ENCODE measurements around the gene KHNYN. TPM values are rescaled to one million over a fixed set of nuclear protein-coding genes. Genes with fewer than 3 reads are reported as not detected.
"Not testable (repeated sequence)": the region's sequence is repeated elsewhere in the genome, so short reads cannot be mapped to it uniquely, and the experiment has no call there.

KHNYN gene
- total RNA-seq (100 to 1,000 TPM; 118 to 128 TPM), total RNA-seq (247 to 543 reads per million in 2 donors)

DNA sequence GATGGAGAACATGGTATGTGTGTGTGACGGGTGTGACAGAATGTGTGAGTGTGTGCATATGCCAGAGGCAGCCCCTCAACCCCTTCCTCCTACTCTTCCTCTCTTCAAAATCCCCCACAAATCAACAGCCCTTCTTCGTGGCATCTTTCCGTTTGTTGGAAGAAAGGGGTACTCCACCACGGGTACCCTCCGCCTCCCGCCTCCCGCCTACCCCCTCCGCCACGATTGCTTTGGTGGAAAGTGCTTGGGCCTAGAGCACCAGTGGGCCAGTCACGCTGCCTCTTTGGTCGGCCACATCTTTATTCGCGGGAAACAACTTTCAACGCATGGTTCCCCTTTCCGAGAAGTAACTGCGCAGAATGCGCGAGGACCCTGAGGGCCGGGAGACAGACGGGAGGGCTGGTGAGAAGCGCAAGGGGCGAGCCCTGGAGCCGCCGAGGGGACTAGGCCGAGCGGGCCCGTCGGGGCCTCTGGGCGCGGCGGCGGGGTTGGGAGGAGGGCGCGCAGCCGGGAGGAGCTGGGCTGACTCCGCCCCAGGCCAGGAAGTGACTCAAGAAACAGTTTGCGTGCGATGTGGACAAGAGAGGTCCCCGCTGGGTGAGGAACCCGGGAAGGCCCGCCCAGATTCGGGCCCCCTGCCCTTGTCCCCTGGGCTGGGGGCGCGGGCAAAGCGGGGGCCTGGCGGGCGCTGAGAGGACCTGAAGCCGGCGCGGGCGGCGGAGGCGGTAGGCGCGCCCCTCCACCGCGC is at the start of gene KHNYN, which contains the start of gene CBLN3:
Gene KHNYN, plus strand, starts transcription at position 560 of the 748 bp plus-strand sequence. CDS start 777 bp downstream, outside the sequence.
Gene CBLN3, minus strand, starts transcription at position 274 of the 748 bp plus-strand sequence. CDS start 614 bp downstream, outside the sequence.
- Mint-ChIP-seq H3K36me3 (ENCODE audit: low read depth) (peaks cover 3% of the 10 kb centered on the region), H3K27me3 (no peaks in the 10 kb centered on the region), H3K27ac (peak within 1 kb of the TSS; percentile 96), H3K4me1 (peaks cover 41% of the 10 kb centered on the region), H3K4me3 (peak within 1 kb of the TSS; percentile 93)
- ATAC-seq: peak; percentile 86
- peak; percentile 80 to 83 (median 82) for DNase-seq
- H3K9me3 ChIP-seq (ENCODE audit: control insufficient read depth, low read length, poor library complexity, severe bottlenecking): no peaks in the 10 kb centered on the region

DNA sequence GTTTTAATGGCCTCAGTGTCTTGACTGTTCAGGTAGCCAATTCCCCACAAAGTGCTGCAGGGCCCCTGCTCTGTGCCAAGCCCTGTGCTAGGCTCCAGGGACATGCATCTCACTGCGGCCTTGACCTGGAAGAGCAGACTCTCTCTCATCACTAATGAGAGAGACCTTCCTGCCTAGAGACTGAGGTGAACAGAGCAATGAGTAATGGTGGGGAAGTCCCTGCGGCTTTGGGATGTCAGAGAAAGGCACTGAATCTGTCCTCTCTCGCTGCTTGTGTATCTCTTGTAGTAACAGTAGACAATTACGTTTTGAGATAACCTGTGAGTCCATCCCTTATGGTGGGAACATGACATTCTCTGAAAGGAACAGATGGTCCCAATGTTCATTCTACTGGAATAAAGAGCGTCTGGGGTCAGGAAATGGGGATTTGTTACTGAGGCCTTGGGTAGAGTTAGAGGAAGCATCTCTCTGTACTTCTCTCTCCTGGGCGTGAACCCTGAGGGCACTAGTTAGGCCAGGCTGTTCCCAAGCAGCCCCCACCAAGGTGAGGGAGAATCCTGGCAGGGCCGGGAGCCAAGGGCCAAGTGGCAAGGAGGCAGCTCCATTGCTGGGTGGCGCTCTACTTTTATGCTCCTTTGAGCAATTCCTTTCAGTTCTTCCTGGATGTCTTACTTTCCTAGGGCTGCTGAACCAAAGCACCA is 48.2 kb upstream of the KHNYN start:
- ATAC-seq: peak; percentile 66
- H3K4me1 Mint-ChIP-seq: peaks cover 2% of the 10 kb centered on the region
- H3K27me3 Mint-ChIP-seq: peaks cover 28% of the 10 kb centered on the region
- H3K4me3 Mint-ChIP-seq: no peak overlapping the region
- H3K36me3 Mint-ChIP-seq (ENCODE audit: low read depth): peaks cover 7% of the 10 kb centered on the region
- H3K9me3 ChIP-seq (ENCODE audit: control insufficient read depth, low read length, poor library complexity, severe bottlenecking): no peaks in the 10 kb centered on the region
- no peak overlapping the region for H3K27ac Mint-ChIP-seq
- no peak for DNase-seq

DNA sequence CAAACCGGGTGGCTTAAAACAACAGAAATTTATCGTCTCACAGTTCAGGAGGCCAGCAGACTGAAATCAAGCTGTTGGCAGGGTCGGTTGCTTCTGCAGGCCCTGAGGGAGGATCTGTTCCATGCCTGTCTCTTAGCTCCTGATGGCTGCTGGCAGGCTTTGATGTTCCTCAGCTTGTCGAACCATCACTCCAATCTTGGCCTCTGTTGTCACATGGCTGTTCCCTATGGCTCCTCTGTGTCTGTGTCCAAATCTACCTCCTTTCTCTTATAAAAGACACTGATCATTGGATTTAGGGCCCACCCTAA is 47.7 kb upstream of the KHNYN start:
- Mint-ChIP-seq H3K4me3 (no peak overlapping the region), H3K27me3 (peaks cover 33% of the 10 kb centered on the region), H3K27ac (no peak overlapping the region)

DNA sequence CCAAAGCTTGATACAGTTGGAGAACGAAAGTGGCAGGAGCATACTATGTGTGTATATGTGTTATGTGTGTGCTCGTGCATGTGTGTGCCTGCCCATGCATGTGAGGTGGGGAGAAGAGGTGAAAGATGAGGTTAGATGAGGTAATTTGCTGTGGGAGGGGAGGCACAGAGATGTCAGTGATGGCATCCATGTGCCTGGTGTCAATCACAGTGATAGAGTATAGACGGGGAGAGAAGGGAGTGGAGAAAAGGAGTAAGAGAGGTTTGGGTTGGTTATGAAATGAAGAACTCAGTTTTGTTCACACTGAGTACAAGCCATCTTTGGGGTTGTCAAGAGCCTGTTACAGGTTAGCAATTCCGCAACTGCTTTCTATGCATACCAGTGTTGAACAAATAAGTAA is 45.6 kb upstream of the KHNYN start:
- Mint-ChIP-seq H3K4me1 (peaks cover 2% of the 10 kb centered on the region), H3K36me3 (ENCODE audit: low read depth) (peaks cover 7% of the 10 kb centered on the region), H3K27me3 (peaks cover 36% of the 10 kb centered on the region), H3K27ac (no peak overlapping the region), H3K4me3 (no peak overlapping the region)
- DNase-seq (no peak), ATAC-seq (no peak)
- no peaks in the 10 kb centered on the region for H3K9me3 ChIP-seq (ENCODE audit: control insufficient read depth, low read length, poor library complexity, severe bottlenecking)

More for the DNA sequence above, 47.7 kb upstream of the KHNYN start:
- no peaks in the 10 kb centered on the region for H3K9me3 ChIP-seq (ENCODE audit: control insufficient read depth, low read length, poor library complexity, severe bottlenecking)
- Mint-ChIP-seq H3K36me3 (ENCODE audit: low read depth) (peaks cover 7% of the 10 kb centered on the region), H3K4me1 (peaks cover 2% of the 10 kb centered on the region)
- DNase-seq (no peak), ATAC-seq (no peak)

DNA sequence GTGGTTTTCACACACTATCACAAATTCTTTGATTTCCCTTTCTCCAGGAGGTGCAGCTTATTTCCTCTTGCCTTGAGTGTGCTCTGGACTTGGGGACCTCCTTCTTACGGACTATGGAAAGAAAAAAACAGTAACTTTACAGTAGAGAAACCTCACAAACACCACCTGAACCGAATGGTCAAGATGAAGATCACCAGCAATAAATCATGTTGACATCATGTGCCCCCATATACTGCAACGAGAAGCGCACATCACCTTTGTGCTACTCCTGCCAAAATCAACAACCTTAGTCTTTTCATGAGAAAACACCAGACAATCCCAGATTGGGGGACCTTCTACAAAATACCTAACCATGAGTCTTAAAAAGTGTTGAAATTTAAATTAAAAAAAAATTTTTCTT is 44.2 kb upstream of the KHNYN start:
- H3K9me3 ChIP-seq (ENCODE audit: control insufficient read depth, low read length, poor library complexity, severe bottlenecking): no peaks in the 10 kb centered on the region
- Mint-ChIP-seq H3K27me3 (peaks cover 34% of the 10 kb centered on the region), H3K4me1 (peaks cover 2% of the 10 kb centered on the region), H3K4me3 (no peak overlapping the region), H3K27ac (no peak overlapping the region), H3K36me3 (ENCODE audit: low read depth) (peaks cover 5% of the 10 kb centered on the region)
- ATAC-seq (no peak), DNase-seq (no peak)

DNA sequence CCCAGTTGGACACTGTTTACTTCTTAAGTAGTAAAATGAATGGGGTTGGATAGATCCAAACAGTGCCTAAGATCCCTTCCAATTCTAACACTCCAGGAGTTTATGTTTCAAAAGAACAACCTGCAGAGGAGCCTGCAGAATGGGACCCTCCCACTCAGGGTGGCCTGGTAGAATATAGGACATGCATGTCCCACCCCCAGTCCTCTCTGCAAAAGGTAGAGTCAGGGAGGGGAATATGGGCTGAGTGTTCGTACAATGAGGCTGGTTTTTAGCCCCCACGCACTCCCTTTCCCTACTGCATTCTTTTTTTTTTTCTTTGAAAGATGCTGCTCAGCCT is 42.8 kb upstream of the KHNYN start:
- peaks cover 5% of the 10 kb centered on the region for H3K36me3 Mint-ChIP-seq (ENCODE audit: low read depth)
- DNase-seq (no peak), ATAC-seq (no peak)
- H3K4me1 Mint-ChIP-seq: peaks cover 2% of the 10 kb centered on the region
- no peak overlapping the region for H3K4me3 Mint-ChIP-seq
- no peak overlapping the region for H3K27ac Mint-ChIP-seq
- peaks cover 36% of the 10 kb centered on the region for H3K27me3 Mint-ChIP-seq
- H3K9me3 ChIP-seq (ENCODE audit: control insufficient read depth, low read length, poor library complexity, severe bottlenecking): no peaks in the 10 kb centered on the region

DNA sequence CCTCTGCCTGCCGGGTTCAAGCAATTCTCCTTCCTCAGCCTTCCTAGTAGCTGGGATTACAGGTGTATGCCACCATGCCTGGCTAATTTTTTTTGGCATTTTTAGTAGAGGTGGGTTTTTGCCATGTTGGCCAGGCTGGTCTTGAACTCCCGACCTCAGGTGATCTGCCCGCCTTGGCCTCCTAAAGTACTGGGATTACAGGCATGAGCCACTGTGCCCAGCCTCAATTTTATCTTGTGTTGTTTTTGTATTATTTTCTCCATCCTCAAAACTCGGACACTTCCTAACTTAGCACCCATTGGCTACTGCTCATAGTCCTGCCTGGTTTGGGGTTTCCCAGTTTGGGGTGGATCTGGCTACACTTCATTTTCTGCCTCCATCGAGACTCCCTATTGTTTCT is 42.2 kb upstream of the KHNYN start:
- not testable (repeated sequence) for DNase-seq; H3K27ac Mint-ChIP-seq; H3K4me3 Mint-ChIP-seq; H3K9me3 ChIP-seq (ENCODE audit: control insufficient read depth, low read length, poor library complexity, severe bottlenecking); H3K36me3 Mint-ChIP-seq (ENCODE audit: low read depth); H3K4me1 Mint-ChIP-seq; ATAC-seq
- H3K27me3 Mint-ChIP-seq: peaks cover 41% of the 10 kb centered on the region

DNA sequence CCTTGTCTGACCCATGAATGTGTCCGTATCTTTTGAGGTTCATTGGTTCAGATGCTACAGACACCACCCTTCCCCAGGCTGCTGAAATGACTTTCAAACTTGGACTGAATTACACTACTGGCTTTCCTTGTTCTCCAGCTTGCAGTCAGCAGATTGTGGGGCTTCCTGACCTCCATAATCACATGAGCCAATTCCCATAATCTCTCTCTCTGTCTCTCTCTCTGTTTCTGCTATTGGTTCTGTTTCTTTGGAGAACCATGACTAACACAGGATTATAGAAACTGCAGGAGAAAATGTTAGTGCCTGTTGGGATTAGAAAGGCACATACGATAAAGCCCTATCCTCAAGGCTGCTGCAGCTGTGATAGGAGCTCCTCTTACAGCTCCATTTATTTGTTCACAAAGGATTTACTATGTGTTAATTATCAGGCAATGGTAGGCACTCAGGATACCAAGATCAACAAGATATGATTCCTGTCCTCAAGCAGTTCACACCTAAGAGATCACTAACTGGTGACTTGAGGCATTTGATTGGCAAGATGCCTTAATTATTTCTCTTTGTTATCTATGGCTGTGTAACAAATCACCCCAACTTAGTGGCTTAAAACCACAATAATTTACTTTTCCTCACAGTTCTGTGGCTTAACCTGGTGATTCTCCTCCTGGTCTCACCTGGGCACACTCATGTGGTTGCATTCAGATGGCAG is 41.1 kb upstream of the KHNYN start:
- H3K36me3 Mint-ChIP-seq (ENCODE audit: low read depth): peaks cover 7% of the 10 kb centered on the region
- peaks cover 39% of the 10 kb centered on the region for H3K27me3 Mint-ChIP-seq
- H3K27ac Mint-ChIP-seq: no peak overlapping the region
- ATAC-seq: no peak
- H3K4me3 Mint-ChIP-seq: no peak overlapping the region
- peaks cover 4% of the 10 kb centered on the region for H3K4me1 Mint-ChIP-seq
- DNase-seq: no peak
- H3K9me3 ChIP-seq (ENCODE audit: control insufficient read depth, low read length, poor library complexity, severe bottlenecking): no peaks in the 10 kb centered on the region

DNA sequence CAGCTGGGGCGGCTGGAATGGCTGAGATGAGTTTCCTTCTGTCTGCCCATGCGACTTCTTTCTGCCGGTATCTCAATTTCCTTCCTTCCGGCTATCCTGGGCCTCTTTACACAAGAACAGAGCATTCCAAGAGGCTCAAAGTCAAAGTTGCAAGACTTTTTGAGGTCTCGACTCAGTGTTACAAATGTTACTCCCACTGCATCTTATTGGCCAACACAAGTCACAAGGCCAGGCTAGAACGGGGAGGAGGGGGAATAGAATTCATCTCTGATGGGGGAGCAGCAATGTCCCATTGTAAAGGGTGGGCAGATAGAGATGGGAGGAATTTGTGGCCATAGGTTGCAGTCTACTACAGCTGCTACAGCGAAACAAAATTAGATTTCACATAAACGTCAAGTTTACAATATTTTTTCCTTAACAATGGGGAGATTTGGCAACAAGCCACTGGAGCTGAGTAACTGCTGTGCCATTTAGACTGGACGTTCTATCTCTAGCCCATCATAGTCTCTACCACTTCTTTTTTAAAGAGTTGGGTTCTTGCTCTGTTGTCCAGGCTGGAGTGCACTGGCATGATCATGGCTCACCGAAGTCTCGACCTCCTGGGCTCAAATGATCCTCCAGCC is 40.4 kb upstream of the KHNYN start:
- peaks cover 2% of the 10 kb centered on the region for H3K36me3 Mint-ChIP-seq (ENCODE audit: low read depth)
- H3K4me1 Mint-ChIP-seq: peaks cover 2% of the 10 kb centered on the region

DNA sequence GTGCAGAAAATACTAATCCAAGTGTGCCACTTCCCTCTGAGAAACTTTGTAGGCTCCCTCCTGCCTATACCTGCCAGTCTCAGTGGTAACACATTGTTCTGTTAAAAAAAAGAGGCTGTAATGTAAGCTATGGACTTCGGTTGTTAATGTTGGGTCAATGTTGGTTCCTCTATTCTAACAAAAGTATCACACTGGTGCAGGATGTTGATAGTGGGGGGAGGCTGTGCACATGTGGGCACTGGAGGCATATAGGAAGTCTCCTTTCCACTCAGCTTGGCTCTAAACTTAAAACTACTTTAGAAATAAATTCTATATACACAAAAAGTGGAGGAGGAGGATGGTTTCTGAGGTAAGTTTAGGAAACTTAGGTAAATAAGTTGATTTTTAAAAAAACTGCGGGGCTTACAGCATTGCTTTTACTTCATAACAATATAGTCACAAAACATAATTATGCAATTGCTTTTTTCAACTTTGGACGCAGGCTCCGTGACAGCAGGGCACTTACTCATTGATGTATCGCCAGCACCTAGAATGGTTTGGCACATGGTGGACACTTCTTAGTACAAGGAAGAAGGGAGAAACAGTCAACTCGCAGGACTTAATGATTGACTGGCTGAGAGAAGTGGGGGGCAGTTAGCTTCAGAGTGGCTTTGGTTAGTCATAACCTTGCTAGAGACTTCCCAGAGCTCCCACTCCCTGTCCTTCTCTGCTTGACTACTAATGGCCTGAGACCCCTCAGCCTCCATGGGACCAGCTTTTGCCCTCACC is 38.9 kb upstream of the KHNYN start:
- Mint-ChIP-seq H3K4me1 (peaks cover 2% of the 10 kb centered on the region), H3K27me3 (peaks cover 30% of the 10 kb centered on the region), H3K27ac (no peak overlapping the region), H3K36me3 (ENCODE audit: low read depth) (peaks cover 2% of the 10 kb centered on the region), H3K4me3 (no peak overlapping the region)
- no peaks in the 10 kb centered on the region for H3K9me3 ChIP-seq (ENCODE audit: control insufficient read depth, low read length, poor library complexity, severe bottlenecking)
- ATAC-seq (no peak), DNase-seq (no peak)

More for the DNA sequence above, 40.4 kb upstream of the KHNYN start:
- H3K27me3 Mint-ChIP-seq: peaks cover 32% of the 10 kb centered on the region
- H3K27ac Mint-ChIP-seq: no peak overlapping the region
- DNase-seq (no peak), ATAC-seq (no peak)
- H3K4me3 Mint-ChIP-seq: no peak overlapping the region
- H3K9me3 ChIP-seq (ENCODE audit: control insufficient read depth, low read length, poor library complexity, severe bottlenecking): no peaks in the 10 kb centered on the region

DNA sequence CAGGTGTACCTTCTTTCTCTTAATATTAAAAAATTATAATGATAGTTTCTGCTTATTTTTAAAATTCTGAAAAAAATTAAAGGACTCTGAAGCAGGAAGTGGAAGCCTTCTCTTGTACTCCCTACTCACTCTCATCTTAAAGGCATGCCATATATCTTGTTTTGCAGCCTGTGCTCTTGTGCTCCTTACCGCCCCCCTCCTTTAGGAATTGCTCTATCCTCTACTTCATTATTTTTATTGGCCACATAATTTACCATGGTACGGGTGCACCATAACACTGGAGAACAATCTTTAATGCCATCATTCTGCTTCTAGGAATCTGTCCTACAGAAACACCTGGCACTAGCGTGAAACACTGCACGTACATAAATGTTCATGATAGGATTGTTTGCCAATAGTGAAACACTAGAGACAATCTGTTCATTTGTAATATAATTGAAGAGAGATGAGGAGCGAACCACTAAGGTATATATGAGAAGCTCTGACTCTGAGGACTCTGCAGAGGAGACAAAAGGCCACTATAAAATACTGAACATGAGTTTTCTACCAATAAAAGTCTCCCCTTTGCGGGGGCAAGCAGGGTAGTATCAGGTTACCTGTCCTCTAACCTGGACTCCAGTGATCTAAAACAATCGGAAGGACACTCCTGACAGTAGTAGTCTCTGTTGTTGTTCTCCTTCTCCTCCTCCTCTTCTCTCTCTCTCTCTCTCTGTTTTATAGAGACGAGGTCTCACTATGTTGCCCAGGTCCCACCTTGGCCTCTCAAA is 37.2 kb upstream of the KHNYN start:
- Mint-ChIP-seq H3K27ac (no peak overlapping the region), H3K36me3 (ENCODE audit: low read depth) (peaks cover 2% of the 10 kb centered on the region), H3K4me1 (peaks cover 8% of the 10 kb centered on the region), H3K4me3 (no peak overlapping the region), H3K27me3 (peaks cover 24% of the 10 kb centered on the region)
- ATAC-seq (no peak), DNase-seq (no peak)
- H3K9me3 ChIP-seq (ENCODE audit: control insufficient read depth, low read length, poor library complexity, severe bottlenecking): no peaks in the 10 kb centered on the region

DNA sequence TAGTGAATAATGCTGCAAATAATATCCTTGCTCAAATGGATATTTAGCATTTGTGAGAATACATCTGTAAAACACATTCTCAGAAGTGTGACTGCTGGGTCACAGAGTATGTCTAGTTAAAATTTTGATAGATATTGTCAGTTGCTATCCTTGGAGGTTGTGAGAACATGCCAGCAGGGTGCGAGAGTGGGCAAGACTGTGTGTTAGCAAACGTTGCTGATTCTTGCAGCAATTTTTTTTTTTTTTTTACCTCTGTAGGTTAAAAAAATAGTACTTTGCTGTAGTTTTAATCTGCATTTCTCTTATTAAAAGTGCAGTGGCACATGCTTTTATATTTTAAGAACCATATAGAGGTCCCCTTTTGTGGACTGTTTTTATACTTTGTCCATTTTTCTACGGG is 35.5 kb upstream of the KHNYN start:
- DNase-seq (no peak), ATAC-seq (no peak)
- H3K36me3 Mint-ChIP-seq (ENCODE audit: low read depth): peaks cover 2% of the 10 kb centered on the region
- H3K9me3 ChIP-seq (ENCODE audit: control insufficient read depth, low read length, poor library complexity, severe bottlenecking): no peaks in the 10 kb centered on the region
- no peak overlapping the region for H3K27ac Mint-ChIP-seq
- peaks cover 19% of the 10 kb centered on the region for H3K27me3 Mint-ChIP-seq
- H3K4me3 Mint-ChIP-seq: no peak overlapping the region
- peaks cover 12% of the 10 kb centered on the region for H3K4me1 Mint-ChIP-seq

Data from T-helper 17 cell (primary cell).